Measurements from ENCODE around the gene PAF1.

DNA sequence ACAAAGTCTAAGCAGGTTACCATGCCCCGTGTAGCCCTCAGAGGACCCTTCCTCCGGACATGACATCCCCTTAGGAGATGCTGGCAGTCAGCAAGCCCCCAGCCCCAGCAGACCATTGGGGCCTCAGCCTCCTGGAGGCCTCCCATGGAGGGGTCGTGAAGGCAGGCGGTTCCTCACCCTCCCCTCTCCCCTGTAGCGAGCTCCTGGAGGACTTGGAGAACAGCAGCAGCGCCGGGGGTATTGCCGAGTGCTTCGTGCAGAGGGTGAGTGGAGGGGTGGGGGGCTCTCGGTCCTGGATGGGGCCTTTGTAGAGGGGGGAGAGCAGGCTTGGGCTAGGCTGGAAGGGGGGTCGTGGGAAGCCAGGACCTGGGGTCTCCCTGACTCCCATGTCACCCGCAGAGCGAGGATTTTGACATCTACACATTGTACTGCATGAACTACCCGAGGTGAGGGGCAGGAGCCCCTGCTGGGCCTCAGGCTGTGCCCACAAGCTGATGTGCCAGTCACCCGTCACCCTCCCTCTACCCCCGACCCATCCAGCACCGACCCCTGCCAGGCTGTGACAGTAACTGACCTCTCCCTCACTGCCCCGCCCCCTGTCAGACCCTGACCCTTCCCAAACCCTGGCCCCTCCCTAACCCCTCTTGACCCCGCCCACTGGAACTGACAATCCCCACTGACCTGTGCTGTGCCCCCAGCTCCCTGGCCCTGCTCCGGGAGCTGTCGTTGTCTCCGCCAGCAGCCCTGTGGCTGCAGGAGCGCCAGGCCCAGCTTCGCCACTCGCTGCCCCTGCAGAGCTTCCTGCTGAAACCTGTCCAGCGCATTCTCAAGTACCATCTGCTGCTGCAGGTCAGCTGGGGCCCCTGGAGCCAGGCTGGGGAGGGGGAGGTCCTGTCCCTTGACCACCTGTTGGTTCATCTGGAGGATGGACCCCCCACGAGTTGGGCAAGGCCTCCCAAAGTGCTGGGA lies 25.5 kb upstream of the PAF1 start:
- TF ChIP-seq, protein P1, sequence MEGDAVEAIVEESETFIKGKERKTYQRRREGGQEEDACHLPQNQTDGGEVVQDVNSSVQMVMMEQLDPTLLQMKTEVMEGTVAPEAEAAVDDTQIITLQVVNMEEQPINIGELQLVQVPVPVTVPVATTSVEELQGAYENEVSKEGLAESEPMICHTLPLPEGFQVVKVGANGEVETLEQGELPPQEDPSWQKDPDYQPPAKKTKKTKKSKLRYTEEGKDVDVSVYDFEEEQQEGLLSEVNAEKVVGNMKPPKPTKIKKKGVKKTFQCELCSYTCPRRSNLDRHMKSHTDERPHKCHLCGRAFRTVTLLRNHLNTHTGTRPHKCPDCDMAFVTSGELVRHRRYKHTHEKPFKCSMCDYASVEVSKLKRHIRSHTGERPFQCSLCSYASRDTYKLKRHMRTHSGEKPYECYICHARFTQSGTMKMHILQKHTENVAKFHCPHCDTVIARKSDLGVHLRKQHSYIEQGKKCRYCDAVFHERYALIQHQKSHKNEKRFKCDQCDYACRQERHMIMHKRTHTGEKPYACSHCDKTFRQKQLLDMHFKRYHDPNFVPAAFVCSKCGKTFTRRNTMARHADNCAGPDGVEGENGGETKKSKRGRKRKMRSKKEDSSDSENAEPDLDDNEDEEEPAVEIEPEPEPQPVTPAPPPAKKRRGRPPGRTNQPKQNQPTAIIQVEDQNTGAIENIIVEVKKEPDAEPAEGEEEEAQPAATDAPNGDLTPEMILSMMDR (IDR thresholded peaks at IDR 0.05) = no peak
- no peak for TF ChIP-seq POLR2A (IDR thresholded peaks at IDR 0.05)

Measured in Peyer's patch (tissue), 4 donors.